NOMO-1 treated with DMSO at 0.1 percent for 48 hours (cell line): ENCODE data around the gene REG4.
"Not testable (repeated sequence)": the region's sequence is repeated elsewhere in the genome, so short reads cannot be mapped to it uniquely, and the experiment has no call there.

ENCODE experiments used
- DNase-seq: peaks from one replicate; lab custom pipeline; 2025; ENCODE audit not compliant: unreplicated experiment; lab: John Stamatoyannopoulos, UW

REG4 gene

GRCh38 chr1:119811387-119811786, at the start of gene REG4:
TSS of gene REG4 (minus strand) at chr1:119811460. CDS start at chr1:119808769, 2,691 bp downstream.
- no peak for DNase-seq

GRCh38 chr1:119859647-119860046, 48.4 kb upstream of the REG4 start:
- DNase-seq, result peak; percentile 35

- DNase-seq, result not testable (repeated sequence)
Observed at GRCh38 chr1:119858556-119859214, 47.4 kb upstream of the REG4 start.

GRCh38 chr1:119858126-119858525, 46.9 kb upstream of the REG4 start:
- no peak for DNase-seq

- no peak for DNase-seq
Observed at GRCh38 chr1:119853155-119853554, 41.9 kb upstream of the REG4 start.

- not testable (repeated sequence) for DNase-seq
Observed at GRCh38 chr1:119844206-119844605, 32.9 kb upstream of the REG4 start.

GRCh38 chr1:119841306-119841705, 30.0 kb upstream of the REG4 start:
- DNase-seq, result no peak

GRCh38 chr1:119840745-119841144, 29.5 kb upstream of the REG4 start:
- DNase-seq, result no peak

- DNase-seq, result no peak
Observed at GRCh38 chr1:119838236-119838635, 27.0 kb upstream of the REG4 start.

GRCh38 chr1:119834990-119835389, 23.7 kb upstream of the REG4 start:
- no peak for DNase-seq

GRCh38 chr1:119831027-119831426, 19.8 kb upstream of the REG4 start:
- no peak for DNase-seq

GRCh38 chr1:119829625-119830024, 18.4 kb upstream of the REG4 start:
- no peak for DNase-seq

GRCh38 chr1:119829006-119829405, 17.7 kb upstream of the REG4 start:
- DNase-seq, result not testable (repeated sequence)

- no peak for DNase-seq
Observed at GRCh38 chr1:119828266-119828665, 17.0 kb upstream of the REG4 start.

GRCh38 chr1:119827010-119827409, 15.8 kb upstream of the REG4 start:
- DNase-seq, result peak; percentile 10

GRCh38 chr1:119822406-119822805, 11.1 kb upstream of the REG4 start:
- no peak for DNase-seq

GRCh38 chr1:119818181-119818580, 6.9 kb upstream of the REG4 start:
- DNase-seq, result no peak

GRCh38 chr1:119816407-119816806, 5.1 kb upstream of the REG4 start:
- DNase-seq, result no peak

- DNase-seq, result no peak
Observed at GRCh38 chr1:119815928-119816327, 4.7 kb upstream of the REG4 start.

GRCh38 chr1:119815361-119815760, 4.1 kb upstream of the REG4 start:
- no peak for DNase-seq

- no peak for DNase-seq
Observed at GRCh38 chr1:119814288-119814687, 3.0 kb upstream of the REG4 start.

- no peak for DNase-seq
Observed at GRCh38 chr1:119811985-119812557, 811 bp upstream of the REG4 start.

GRCh38 chr1:119808972-119809550, 2.2 kb downstream of the REG4 start:
- peak; percentile 53 for DNase-seq
